HUES64 (cell line): ENCODE data around the gene IFT122.
"Not testable (repeated sequence)": the region's sequence is repeated elsewhere in the genome, so short reads cannot be mapped to it uniquely, and the experiment has no call there.

Experiments
- H3K27ac ChIP-seq: 2 replicates; pipeline ENCODE4 v1.7.0; 2013; ENCODE audit warnings: low read depth, low read length, inconsistent platforms
- H3K27me3 ChIP-seq: 2 replicates; pipeline ENCODE4 v1.6.1; 2013; ENCODE audit warnings: mild to moderate bottlenecking, low read length; ENCODE audit not compliant: insufficient read depth
- H3K36me3 ChIP-seq: 2 replicates; pipeline ENCODE4 v1.6.1; 2013; ENCODE audit warnings: mild to moderate bottlenecking, low read length; ENCODE audit not compliant: insufficient read depth
- H3K4me1 ChIP-seq: 2 replicates; pipeline ENCODE4 v1.6.1; 2013; ENCODE audit warnings: mild to moderate bottlenecking, low read length, moderate library complexity; ENCODE audit not compliant: insufficient read depth
- H3K4me3 ChIP-seq: 2 replicates; pipeline ENCODE4 v1.5.1; 2013; ENCODE audit warnings: mild to moderate bottlenecking, low read length, moderate library complexity
- H3K9ac ChIP-seq: 2 replicates; pipeline ENCODE4 v1.6.1; 2013; ENCODE audit warnings: mild to moderate bottlenecking, low read depth, low read length
- H3K9me3 ChIP-seq: 2 replicates; pipeline ENCODE4 v1.6.1; 2013; ENCODE audit warnings: low read depth, low read length; ENCODE audit not compliant: insufficient read depth
- WGBS: fragments of 150-250, 120-280 bp; methylation state at CpG from one replicate; pipeline ENCODE4 v1.1.7; 2013; ENCODE audit warnings: missing lambda C conversion rate; 5-methylcytosine and 5-hydroxymethylcytosine counted together

IFT122 gene

DNA sequence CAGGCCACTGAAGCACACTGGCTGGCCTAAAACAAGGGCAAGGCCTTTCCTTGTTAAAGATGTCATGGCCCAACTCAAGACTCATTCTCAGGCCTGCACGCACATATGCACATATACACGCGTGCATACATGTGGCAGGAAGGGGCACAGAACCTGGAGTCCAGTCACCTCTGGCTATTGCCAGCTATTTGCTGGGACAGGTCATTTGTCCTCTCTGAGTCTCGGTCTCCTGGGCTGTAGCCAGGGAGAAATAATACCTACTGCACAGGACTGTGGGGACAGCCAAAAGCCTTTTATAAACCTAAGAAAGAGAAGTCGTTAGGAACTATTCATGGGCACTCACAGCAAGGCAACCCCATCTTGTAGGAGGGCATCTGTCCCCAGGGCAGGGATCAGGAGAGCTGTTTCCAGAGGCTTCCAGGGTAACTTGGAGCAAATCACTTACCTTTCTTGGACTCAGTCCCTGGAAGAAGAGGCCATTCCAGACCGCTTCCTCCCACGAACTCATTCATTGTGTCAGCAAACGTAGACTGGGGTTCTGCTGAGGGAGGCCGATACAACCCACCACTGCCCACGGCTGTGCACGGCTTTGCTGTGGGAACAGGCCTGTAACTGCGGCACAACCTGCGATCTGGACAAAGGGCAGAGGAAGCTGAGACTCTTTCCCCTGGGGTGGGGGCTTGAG is 47.3 kb downstream of the IFT122 start:
- H3K4me3 ChIP-seq, result no peak overlapping the region
- H3K36me3 ChIP-seq, result peaks cover 21% of the 10 kb centered on the region
- peaks cover 30% of the 10 kb centered on the region for H3K4me1 ChIP-seq
- 94% methylated on average over 13 of the region's 13 CpGs for WGBS
- H3K9me3 ChIP-seq, result no peaks in the 10 kb centered on the region
- no peaks in the 10 kb centered on the region for H3K27me3 ChIP-seq
- no peak overlapping the region for H3K27ac ChIP-seq
- no peak overlapping the region for H3K9ac ChIP-seq

DNA sequence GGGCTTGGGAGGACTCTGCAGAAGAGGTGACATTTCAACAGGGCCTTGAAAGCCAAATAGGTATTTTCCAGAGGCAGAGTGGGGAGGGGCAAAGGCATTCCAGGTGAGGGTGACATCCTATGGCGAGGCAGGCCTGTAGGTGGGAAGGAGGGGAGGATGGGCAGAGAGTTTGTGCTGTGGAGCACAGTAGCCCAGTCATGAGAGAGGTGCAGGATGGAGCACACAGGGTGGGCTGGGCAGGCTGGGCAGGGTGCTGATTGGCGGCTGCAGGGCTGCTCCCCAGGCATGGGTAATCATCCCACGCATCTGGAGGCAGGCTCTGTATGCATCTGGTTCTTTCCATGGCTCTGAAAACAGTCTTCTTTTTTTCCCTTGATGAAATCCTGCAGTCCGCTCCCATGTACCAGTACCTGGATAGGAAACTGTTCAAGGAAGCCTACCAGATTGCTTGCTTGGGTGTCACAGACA is 47.9 kb downstream of the IFT122 start:
- H3K9ac ChIP-seq, H3K27ac ChIP-seq, H3K4me3 ChIP-seq, H3K9me3 ChIP-seq, H3K27me3 ChIP-seq: not testable (repeated sequence)
- WGBS, result 87% methylated on average over 4 of the region's 4 CpGs
- peaks cover 27% of the 10 kb centered on the region for H3K4me1 ChIP-seq
- peaks cover 18% of the 10 kb centered on the region for H3K36me3 ChIP-seq

GRCh38 chr3:129489258-129489657 is 49.2 kb downstream of the IFT122 start:
- 94% methylated on average over 9 of the region's 10 CpGs for WGBS
- Histone ChIP-seq H3K4me1 (peaks cover 28% of the 10 kb centered on the region), H3K36me3 (peaks cover 16% of the 10 kb centered on the region)
- H3K27ac ChIP-seq, H3K9me3 ChIP-seq, H3K4me3 ChIP-seq, H3K9ac ChIP-seq, H3K27me3 ChIP-seq: not testable (repeated sequence)

GRCh38 chr3:129490273-129490675 is 50.2 kb downstream of the IFT122 start:
- Histone ChIP-seq H3K9ac (peak overlapping the region; percentile 5; the same call in 1 of the 2 replicates), H3K4me1 (peaks cover 35% of the 10 kb centered on the region), H3K9me3 (no peaks in the 10 kb centered on the region), H3K27me3 (no peaks in the 10 kb centered on the region), H3K4me3 (no peak overlapping the region), H3K36me3 (peaks cover 9% of the 10 kb centered on the region), H3K27ac (peak overlapping the region; percentile 31; the same call in 1 of the 2 replicates)
- 32% methylated on average over 5 of the region's 5 CpGs for WGBS

DNA sequence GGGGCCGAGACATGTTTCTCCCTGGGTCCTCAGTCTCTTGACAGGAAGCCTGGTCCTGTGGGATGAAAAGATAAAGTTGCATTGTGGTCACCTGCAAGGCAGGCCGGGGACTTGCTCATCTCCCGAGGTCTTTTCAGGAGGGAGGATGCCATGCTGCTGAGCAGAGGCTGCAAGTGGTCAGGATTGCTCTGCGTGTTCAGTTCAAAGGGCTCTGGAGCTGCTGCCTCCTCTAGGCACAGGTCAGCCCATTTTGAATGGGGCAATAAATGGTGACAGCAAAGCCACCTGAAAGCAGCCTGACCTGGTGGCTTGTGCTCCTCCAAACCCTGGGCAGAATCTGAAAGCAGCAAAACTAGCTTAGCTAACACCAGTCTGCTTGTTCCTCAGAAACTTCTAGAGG is 51.1 kb downstream of the IFT122 start:
- 90% methylated on average over 4 of the region's 4 CpGs for WGBS
- not testable (repeated sequence) for H3K27ac ChIP-seq, H3K27me3 ChIP-seq, H3K9me3 ChIP-seq, H3K4me3 ChIP-seq, H3K9ac ChIP-seq
- Histone ChIP-seq H3K4me1 (peaks cover 33% of the 10 kb centered on the region), H3K36me3 (peaks cover 10% of the 10 kb centered on the region)

DNA sequence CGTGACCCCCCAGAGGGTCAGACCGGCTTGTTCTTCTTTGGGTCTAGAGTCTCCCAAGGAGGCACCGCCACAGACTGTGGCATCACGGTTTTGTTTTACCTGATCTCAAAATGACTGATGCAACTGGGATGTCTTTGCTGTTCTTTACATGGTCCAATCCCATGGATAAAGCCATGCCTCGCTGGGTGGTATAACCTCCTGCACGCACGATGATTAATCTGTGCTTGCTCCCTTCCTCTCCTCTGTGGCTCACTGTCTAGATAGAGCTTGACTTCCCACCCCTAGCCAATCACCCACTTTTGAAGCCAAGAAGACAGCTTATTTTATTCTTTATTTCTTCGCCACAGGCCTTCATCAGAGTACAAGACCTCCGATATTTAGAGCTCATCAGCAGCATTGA is 51.8 kb downstream of the IFT122 start:
- Histone ChIP-seq H3K9ac (no peak overlapping the region), H3K4me1 (peaks cover 25% of the 10 kb centered on the region), H3K4me3 (no peak overlapping the region), H3K27me3 (no peaks in the 10 kb centered on the region), H3K36me3 (peaks cover 12% of the 10 kb centered on the region), H3K27ac (no peak overlapping the region), H3K9me3 (no peaks in the 10 kb centered on the region)
- 95% methylated on average over 9 of the region's 9 CpGs for WGBS

DNA sequence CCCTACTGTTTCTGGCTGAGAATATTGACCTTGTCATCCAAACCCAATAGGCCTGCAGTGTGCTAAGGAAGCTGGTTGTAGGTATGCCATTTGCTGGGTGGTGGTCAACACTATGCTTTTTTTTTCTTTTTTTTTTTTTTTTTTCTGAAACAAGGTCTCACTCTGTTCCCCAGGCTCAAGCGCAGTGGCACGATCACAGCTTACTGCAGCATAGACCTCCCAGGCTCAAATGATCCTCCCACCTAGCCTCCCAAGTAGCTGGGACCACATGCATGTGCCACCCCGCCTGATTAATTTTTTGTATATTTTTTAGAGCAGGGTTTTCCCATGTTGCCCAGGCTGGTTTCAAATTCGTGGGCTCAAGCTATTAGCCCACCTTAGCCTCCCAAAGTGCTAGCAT is 52.7 kb downstream of the IFT122 start:
- Histone ChIP-seq H3K9me3 (no peaks in the 10 kb centered on the region), H3K4me3 (no peak overlapping the region), H3K36me3 (peaks cover 14% of the 10 kb centered on the region), H3K27me3 (no peaks in the 10 kb centered on the region), H3K4me1 (peaks cover 16% of the 10 kb centered on the region), H3K9ac (no peak overlapping the region), H3K27ac (no peak overlapping the region)
- WGBS, result 94% methylated on average over 4 of the region's 4 CpGs

GRCh38 chr3:129493206-129493605 is 53.2 kb downstream of the IFT122 start:
- 93% methylated on average over 4 of the region's 4 CpGs for WGBS

GRCh38 chr3:129494499-129494898 is 54.5 kb downstream of the IFT122 start:
- H3K9me3 ChIP-seq, H3K27me3 ChIP-seq, H3K4me3 ChIP-seq: not testable (repeated sequence)
- H3K27ac ChIP-seq, result peak overlapping the region; percentile 14; the same call in 1 of the 2 replicates
- H3K4me1 ChIP-seq, result peaks cover 16% of the 10 kb centered on the region
- peaks cover 14% of the 10 kb centered on the region for H3K36me3 ChIP-seq
- H3K9ac ChIP-seq, result 0 out of 2 replicates have a peak overlapping the region, but pooled peaks have one; percentile 8
- 73% methylated on average over 5 of the region's 5 CpGs for WGBS

More at GRCh38 chr3:129493206-129493605, 53.2 kb downstream of the IFT122 start:
- no peak overlapping the region for H3K9ac ChIP-seq
- H3K27ac ChIP-seq, result no peak overlapping the region
- H3K4me3 ChIP-seq, result no peak overlapping the region
- H3K36me3 ChIP-seq, result peaks cover 14% of the 10 kb centered on the region
- peaks cover 16% of the 10 kb centered on the region for H3K4me1 ChIP-seq
- H3K27me3 ChIP-seq, result no peaks in the 10 kb centered on the region
- no peaks in the 10 kb centered on the region for H3K9me3 ChIP-seq

DNA sequence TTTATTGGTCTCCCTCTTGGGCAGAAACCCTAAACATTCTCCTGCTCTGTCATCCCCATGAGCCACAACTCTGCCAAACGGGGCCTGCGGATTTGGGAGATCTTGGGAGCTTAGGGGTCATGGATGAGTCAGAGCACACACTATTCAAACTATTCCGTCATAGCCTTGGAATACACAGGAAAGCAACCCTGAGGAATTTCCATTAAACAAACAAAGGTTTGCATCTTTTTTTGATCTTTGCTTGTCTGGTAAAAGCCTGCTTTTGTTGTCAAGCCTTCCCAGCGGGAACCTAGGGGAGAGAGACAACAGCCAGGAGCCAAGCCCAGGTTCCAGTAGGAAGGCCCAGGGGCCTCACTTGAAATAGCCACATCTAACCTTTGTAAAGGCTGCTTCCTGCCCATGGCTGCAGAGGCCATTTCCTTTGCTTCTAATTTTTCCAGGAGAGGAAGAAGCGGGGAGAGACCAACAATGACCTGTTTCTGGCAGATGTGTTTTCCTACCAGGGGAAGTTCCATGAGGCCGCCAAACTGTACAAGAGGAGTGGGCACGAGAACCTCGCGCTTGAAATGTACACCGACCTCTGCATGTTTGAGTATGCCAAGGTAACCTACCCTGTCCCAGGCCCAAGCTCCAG is 55.1 kb downstream of the IFT122 start:
- peaks cover 16% of the 10 kb centered on the region for H3K4me1 ChIP-seq
- 50% methylated on average over 10 of the region's 10 CpGs for WGBS
- not testable (repeated sequence) for H3K4me3 ChIP-seq, H3K27me3 ChIP-seq, H3K9me3 ChIP-seq
- H3K9ac ChIP-seq, result peak overlapping the region; percentile 41; the same call in 1 of the 2 replicates
- peaks cover 19% of the 10 kb centered on the region for H3K36me3 ChIP-seq
- H3K27ac ChIP-seq, result peak overlapping the region; percentile 64

DNA sequence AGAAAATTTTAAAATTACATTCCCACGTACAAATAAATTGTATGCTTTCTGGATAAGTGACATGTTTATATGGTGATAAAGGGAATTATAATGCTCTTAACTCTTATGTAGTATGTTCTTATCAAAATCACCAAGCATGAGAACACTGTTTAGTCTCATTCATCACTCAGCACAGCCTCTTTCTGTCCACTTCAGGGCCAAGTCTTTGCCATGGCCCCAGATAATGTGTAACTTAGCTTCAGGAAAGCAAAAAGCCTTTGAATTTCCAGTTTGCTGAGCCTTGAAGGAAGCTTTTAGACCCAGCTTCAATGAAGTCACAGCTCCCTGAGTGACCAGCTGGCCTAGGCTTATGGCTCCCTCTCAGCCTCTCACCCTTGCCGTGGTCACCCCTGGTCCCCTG is 57.9 kb downstream of the IFT122 start:
- peaks cover 26% of the 10 kb centered on the region for H3K36me3 ChIP-seq
- not testable (repeated sequence) for H3K9me3 ChIP-seq, H3K27ac ChIP-seq, H3K9ac ChIP-seq, H3K27me3 ChIP-seq, H3K4me3 ChIP-seq
- 97% methylated on average over 1 of the region's 2 CpGs for WGBS
- peaks cover 12% of the 10 kb centered on the region for H3K4me1 ChIP-seq
